Measurements from ENCODE around the gene UROS.

GRCh38 chr10:125857185-125857760 lies 34.2 kb upstream of the UROS start:
- no peak for TF ChIP-seq CTCF (IDR thresholded peaks at IDR 0.05; ENCODE audit: insufficient read depth, low read depth, low read length)
- TF ChIP-seq EZH2 (IDR thresholded peaks at IDR 0.05; ENCODE audit: insufficient read depth, low read length) = no peak

Data from astrocyte (in vitro differentiated cells and primary cell).